ENCODE measurements around the gene PDE9A. TPM values are rescaled to one million over a fixed set of nuclear protein-coding genes. Genes with fewer than 3 reads are reported as not detected.

PDE9A gene
- total and polyA plus RNA-seq, 5 donors from 2014 or later = 1.4 to 7.3 (median 2.6) TPM

DNA sequence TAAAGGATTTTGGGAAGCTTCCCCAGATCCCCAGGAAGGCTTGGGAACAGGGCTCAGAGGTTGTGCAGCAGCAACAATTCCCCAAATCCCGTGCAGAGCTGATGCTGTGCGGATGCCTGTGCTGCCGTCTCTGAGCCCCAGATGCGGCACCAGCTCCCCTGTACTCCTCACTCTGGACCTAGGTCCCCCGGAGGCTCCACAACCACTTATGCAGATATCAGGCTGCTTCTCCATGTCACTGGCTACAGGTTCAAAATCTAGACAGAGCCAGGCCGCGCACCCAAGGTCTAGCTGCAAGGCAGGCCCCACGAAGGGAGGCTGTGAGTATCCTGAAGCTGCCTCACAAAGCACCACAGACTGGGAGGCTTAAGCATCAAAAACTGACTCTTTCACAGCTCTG is 81.6 kb downstream of the PDE9A start:
- Mint-ChIP-seq H3K4me1 (peaks cover 10 to 58% (median 34%) of the 10 kb centered on the region in 4 donors), H3K36me3 (peaks cover 24% of the 10 kb centered on the region)
- no peak for DNase-seq

DNA sequence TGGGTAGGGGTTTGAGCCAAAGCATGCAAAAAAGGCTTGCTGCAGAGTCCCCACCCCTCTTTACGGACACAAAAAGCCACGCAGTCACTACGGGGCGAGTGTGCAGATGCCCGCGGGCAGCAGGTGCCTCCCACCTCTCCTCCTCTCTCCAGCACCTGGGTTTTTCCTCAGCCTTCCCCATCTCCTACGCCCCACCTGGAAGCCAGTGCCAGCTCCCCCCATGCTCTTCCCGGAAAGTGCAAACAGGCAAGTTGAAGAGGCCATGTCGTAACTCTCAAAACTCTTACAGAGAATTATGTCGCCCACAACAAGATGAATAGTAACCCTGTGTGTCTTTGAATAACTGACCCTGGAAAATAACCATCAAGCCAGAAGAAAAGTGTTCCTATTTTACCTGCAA is 82.5 kb downstream of the PDE9A start:
- Histone ChIP-seq H3K4me3 (ENCODE audit: low read depth, low read length) (no peak overlapping the region), H3K27me3 (ENCODE audit: control insufficient read depth, insufficient read depth, low read length) (no peaks in the 10 kb centered on the region), H3K9me3 (ENCODE audit: control insufficient read depth in 2 of 2, low read length in 2 of 2) (no peaks in the 10 kb centered on the region), H3K27ac (ENCODE audit: insufficient read depth, low read length, poor library complexity, severe bottlenecking) (no peak overlapping the region), H3K36me3 (ENCODE audit: control insufficient read depth, insufficient read depth, low read length) (no peaks in the 10 kb centered on the region), H3K4me1 (ENCODE audit: control insufficient read depth, insufficient read depth, low read length, poor library complexity, severe bottlenecking) (peaks cover 43% of the 10 kb centered on the region)
- Mint-ChIP-seq H3K4me3 (peak overlapping the region in 2 of 4 donors; percentile 41 to 70), H3K9me3 (no peaks in the 10 kb centered on the region), H3K27ac (peak overlapping the region in 2 of 3 donors; percentile 86 to 100), H3K36me3 (peaks cover 28% of the 10 kb centered on the region), H3K27me3 (no peaks in the 10 kb centered on the region), H3K4me1 (peaks cover 12 to 62% (median 34%) of the 10 kb centered on the region in 4 donors)
- ATAC-seq (ENCODE audit: low read depth in 2 of 2) (no peak), DNase-seq (no peak)

More for the DNA sequence above, 81.6 kb downstream of the PDE9A start:
- H3K27me3 ChIP-seq (ENCODE audit: control insufficient read depth, insufficient read depth, low read length) = no peaks in the 10 kb centered on the region
- peak overlapping the region; percentile 21 for H3K4me3 ChIP-seq (ENCODE audit: low read depth, low read length)
- H3K9me3 Mint-ChIP-seq = no peaks in the 10 kb centered on the region
- no peak for ATAC-seq (ENCODE audit: low read depth in 2 of 2)
- no peaks in the 10 kb centered on the region for H3K27me3 Mint-ChIP-seq
- H3K36me3 ChIP-seq (ENCODE audit: control insufficient read depth, insufficient read depth, low read length) = no peaks in the 10 kb centered on the region
- H3K4me3 Mint-ChIP-seq = peak overlapping the region in 3 of 4 donors; percentile 43 to 69 (median 48)
- no peak overlapping the region for H3K27ac ChIP-seq (ENCODE audit: insufficient read depth, low read length, poor library complexity, severe bottlenecking)
- H3K27ac Mint-ChIP-seq = peak overlapping the region; percentile 86 to 98 (median 89)
- H3K9me3 ChIP-seq (ENCODE audit: control insufficient read depth in 2 of 2, low read length in 2 of 2) = no peaks in the 10 kb centered on the region
- peaks cover 43% of the 10 kb centered on the region for H3K4me1 ChIP-seq (ENCODE audit: control insufficient read depth, insufficient read depth, low read length, poor library complexity, severe bottlenecking)

DNA sequence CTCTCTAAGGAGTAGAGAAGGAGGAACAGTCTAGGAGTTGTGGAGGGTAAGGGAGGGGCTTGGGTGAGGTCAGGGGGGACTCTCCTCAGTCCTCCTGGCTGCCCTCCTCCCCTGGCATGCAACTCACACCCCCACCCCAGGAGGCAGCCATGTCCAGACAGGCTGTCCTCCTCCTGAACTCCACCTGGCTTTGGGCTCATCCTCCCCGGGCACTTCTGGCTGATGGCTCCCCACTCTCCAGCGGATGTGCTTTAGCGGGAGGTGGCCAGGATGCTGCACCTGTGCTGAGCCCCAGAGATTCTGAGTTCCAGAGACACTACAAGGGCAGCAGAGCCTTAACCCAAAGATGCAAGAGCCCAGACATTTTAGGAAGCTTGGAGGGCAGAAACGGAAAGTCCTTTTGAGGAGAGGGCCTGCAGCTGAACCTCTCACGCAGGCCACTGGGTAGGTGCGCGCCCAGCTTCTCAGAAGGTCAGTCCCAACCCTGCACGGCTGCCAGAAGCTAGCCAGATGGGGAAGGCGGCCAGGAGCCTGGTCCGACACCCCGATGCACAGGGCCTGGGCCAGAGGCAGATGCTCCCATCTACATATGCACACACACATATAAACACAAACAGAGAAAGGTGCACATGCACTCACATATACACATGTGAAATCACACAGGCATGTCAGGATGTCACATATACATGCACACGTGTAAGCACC is 83.4 kb downstream of the PDE9A start:
- Histone ChIP-seq H3K36me3 (ENCODE audit: control insufficient read depth, insufficient read depth, low read length) (no peaks in the 10 kb centered on the region), H3K4me3 (ENCODE audit: low read depth, low read length) (no peak overlapping the region), H3K27ac (ENCODE audit: insufficient read depth, low read length, poor library complexity, severe bottlenecking) (peak overlapping the region; percentile 74), H3K4me1 (ENCODE audit: control insufficient read depth, insufficient read depth, low read length, poor library complexity, severe bottlenecking) (peaks cover 43% of the 10 kb centered on the region), H3K27me3 (ENCODE audit: control insufficient read depth, insufficient read depth, low read length) (no peaks in the 10 kb centered on the region), H3K9me3 (ENCODE audit: control insufficient read depth in 2 of 2, low read length in 2 of 2) (no peaks in the 10 kb centered on the region)
- no peak for DNase-seq
- H3K27me3 Mint-ChIP-seq = no peaks in the 10 kb centered on the region
- no peak for ATAC-seq (ENCODE audit: low read depth in 2 of 2)
- peaks cover 28% of the 10 kb centered on the region for H3K36me3 Mint-ChIP-seq
- no peaks in the 10 kb centered on the region for H3K9me3 Mint-ChIP-seq
- peak overlapping the region; percentile 99 to 100 (median 100) for H3K27ac Mint-ChIP-seq
- H3K4me3 Mint-ChIP-seq = peak overlapping the region in 1 of 4 donors; percentile 86
- peaks cover 12 to 62% (median 34%) of the 10 kb centered on the region in 4 donors for H3K4me1 Mint-ChIP-seq

DNA sequence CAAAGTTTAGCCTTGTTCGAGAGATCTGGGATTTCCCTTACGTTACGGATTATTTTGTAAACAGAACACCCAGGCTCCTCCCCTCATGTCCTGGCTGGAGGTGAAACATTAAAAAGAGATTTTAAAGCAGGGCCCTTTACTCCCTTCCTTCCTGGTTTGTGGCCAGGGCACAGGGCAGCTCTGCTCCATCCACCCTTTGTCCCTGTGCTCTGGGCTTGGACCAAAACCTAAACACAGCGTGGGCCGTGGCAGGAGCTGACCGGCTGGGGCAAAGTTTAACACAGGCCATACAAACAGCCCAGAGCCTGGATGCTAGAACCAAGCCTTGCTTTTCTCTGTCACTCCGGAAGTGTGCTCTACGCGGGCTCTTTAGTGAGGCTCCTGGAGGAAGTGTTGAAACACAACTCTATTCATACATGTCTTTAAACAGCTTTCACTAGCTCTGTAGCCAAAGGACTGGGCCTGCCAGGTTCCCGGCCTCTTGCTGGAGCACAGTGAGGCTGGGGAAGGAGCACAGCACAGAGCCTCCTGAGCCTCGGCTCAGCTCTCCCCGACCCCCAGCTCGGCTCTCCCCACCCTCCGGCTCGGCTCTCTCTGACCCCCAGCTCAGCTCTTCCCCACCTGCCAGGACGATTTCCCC is 84.7 kb downstream of the PDE9A start:
- H3K36me3 Mint-ChIP-seq = peaks cover 26% of the 10 kb centered on the region
- H3K4me1 Mint-ChIP-seq = peaks cover 12 to 64% (median 35%) of the 10 kb centered on the region in 4 donors
- peak overlapping the region; percentile 82 to 91 (median 87) for H3K4me3 Mint-ChIP-seq
- H3K27ac Mint-ChIP-seq = peak overlapping the region; percentile 99 to 100 (median 100)
- peak overlapping the region; percentile 74 for H3K27ac ChIP-seq (ENCODE audit: insufficient read depth, low read length, poor library complexity, severe bottlenecking)
- H3K9me3 Mint-ChIP-seq = no peaks in the 10 kb centered on the region
- DNase-seq (peak in 2 of 3 donors; percentile 24 to 78), ATAC-seq (ENCODE audit: low read depth in 2 of 2) (peak in 1 of 2 donors; percentile 92)
- no peaks in the 10 kb centered on the region for H3K9me3 ChIP-seq (ENCODE audit: control insufficient read depth in 2 of 2, low read length in 2 of 2)
- H3K27me3 ChIP-seq (ENCODE audit: control insufficient read depth, insufficient read depth, low read length) = no peaks in the 10 kb centered on the region
- H3K4me1 ChIP-seq (ENCODE audit: control insufficient read depth, insufficient read depth, low read length, poor library complexity, severe bottlenecking) = peaks cover 43% of the 10 kb centered on the region
- no peaks in the 10 kb centered on the region for H3K36me3 ChIP-seq (ENCODE audit: control insufficient read depth, insufficient read depth, low read length)
- no peak overlapping the region for H3K4me3 ChIP-seq (ENCODE audit: low read depth, low read length)
- H3K27me3 Mint-ChIP-seq = no peaks in the 10 kb centered on the region

DNA sequence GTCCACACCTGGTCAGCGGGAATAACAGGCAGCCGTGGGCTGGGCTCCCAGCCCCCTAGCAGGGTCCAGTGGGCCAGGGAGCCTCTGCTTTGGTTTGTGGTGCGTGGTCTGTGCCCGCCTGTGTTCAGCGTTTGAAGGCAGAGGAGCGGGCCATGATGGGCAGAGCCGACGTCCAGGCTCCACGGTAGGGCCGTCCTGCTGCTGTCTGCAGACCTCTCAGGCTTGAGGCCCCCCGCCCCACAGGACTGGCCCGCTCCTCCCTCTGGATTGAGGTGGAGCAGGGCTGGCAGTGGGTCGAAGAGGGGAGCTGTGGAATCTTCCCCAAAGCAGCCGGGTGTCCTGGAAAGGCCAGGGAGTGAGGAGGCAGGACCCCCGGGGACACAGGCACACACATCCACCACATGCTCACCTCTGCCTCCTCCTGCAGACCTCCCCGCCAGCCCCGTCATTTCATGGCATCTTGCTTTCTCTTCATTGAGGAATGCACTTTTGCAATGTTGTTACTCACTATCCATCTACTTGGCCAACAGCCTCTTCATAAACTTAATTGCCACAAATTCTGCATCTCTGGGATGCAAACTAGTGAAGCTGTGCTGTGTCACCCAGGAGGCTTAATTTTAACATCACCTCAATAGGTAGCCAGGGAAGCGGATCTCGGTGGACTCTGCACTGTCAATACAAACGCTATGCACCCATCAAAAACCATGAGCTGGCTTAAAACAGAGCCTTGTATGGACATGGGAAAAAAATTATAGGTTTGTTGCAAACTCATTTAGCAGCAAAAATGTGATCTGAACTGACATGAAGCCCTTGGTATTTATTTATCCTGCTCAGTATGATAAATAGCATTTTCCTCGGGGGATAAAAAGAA is 85.9 kb downstream of the PDE9A start:
- Mint-ChIP-seq H3K36me3 (peaks cover 14% of the 10 kb centered on the region), H3K4me1 (peaks cover 9 to 53% (median 33%) of the 10 kb centered on the region in 4 donors), H3K9me3 (no peaks in the 10 kb centered on the region), H3K4me3 (peak overlapping the region in 1 of 4 donors; percentile 48), H3K27ac (peak overlapping the region; percentile 59 to 100 (median 88)), H3K27me3 (no peaks in the 10 kb centered on the region)
- no peaks in the 10 kb centered on the region for H3K9me3 ChIP-seq (ENCODE audit: control insufficient read depth in 2 of 2, low read length in 2 of 2)
- H3K36me3 ChIP-seq (ENCODE audit: control insufficient read depth, insufficient read depth, low read length) = no peaks in the 10 kb centered on the region
- H3K27me3 ChIP-seq (ENCODE audit: control insufficient read depth, insufficient read depth, low read length) = no peaks in the 10 kb centered on the region
- H3K4me3 ChIP-seq (ENCODE audit: low read depth, low read length) = no peak overlapping the region
- DNase-seq (no peak), ATAC-seq (ENCODE audit: low read depth in 2 of 2) (no peak)
- peaks cover 37% of the 10 kb centered on the region for H3K4me1 ChIP-seq (ENCODE audit: control insufficient read depth, insufficient read depth, low read length, poor library complexity, severe bottlenecking)
- H3K27ac ChIP-seq (ENCODE audit: insufficient read depth, low read length, poor library complexity, severe bottlenecking) = no peak overlapping the region

DNA sequence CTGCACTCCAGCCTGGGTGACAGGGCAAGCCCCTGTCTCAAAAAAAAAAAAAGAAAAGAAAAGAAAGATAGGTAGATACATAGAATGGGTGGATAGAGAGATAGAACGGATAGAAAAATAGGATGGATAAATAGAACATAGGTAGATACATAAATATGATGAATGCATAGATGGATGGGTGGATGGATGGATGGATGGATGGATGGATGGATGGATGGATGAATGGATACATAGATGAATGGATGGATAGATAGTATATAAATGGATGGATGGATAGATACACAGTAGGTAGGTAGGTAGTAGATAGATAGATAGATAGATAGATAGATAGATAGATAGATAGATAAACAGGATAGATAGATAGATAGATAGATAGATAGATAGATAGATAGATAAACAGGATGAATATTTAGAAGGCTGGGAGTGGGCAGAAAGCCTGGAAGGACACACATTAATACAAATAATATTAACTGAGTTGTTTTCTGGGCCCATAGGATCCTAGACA is 87.0 kb downstream of the PDE9A start:
- DNase-seq (no peak), ATAC-seq (ENCODE audit: low read depth in 2 of 2) (no peak)
- Histone ChIP-seq H3K4me3 (ENCODE audit: low read depth, low read length) (no peak overlapping the region), H3K9me3 (ENCODE audit: control insufficient read depth in 2 of 2, low read length in 2 of 2) (no peaks in the 10 kb centered on the region), H3K4me1 (ENCODE audit: control insufficient read depth, insufficient read depth, low read length, poor library complexity, severe bottlenecking) (peaks cover 27% of the 10 kb centered on the region), H3K27me3 (ENCODE audit: control insufficient read depth, insufficient read depth, low read length) (no peaks in the 10 kb centered on the region), H3K27ac (ENCODE audit: insufficient read depth, low read length, poor library complexity, severe bottlenecking) (no peak overlapping the region), H3K36me3 (ENCODE audit: control insufficient read depth, insufficient read depth, low read length) (no peaks in the 10 kb centered on the region)
- Mint-ChIP-seq H3K4me3 (peak overlapping the region in 1 of 4 donors; percentile 13), H3K9me3 (no peaks in the 10 kb centered on the region), H3K27ac (peak overlapping the region in 2 of 3 donors; percentile 76 to 85), H3K36me3 (peaks cover 14% of the 10 kb centered on the region), H3K4me1 (peaks cover 7 to 43% (median 25%) of the 10 kb centered on the region in 4 donors), H3K27me3 (no peaks in the 10 kb centered on the region)

DNA sequence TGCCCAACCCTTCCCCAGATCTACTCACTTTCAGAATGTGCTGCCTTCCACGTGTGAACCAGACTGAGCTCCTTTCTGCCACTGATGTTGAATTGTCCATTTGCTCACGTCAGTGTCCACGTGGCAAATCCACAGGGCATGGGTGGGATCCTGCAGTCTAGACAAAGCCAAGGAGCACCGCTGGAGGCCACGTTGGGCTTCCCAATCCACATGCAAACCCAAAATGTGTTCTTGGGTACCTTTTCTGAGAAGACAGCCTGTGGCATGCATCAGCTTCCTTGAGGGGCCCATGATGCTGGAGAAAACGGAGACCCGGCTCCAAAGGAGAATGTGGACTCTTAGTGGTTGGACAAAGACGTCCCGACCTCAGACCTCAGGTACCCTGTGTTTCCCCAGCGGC is 87.6 kb downstream of the PDE9A start:
- Mint-ChIP-seq H3K9me3 (no peaks in the 10 kb centered on the region), H3K36me3 (peaks cover 11% of the 10 kb centered on the region), H3K27me3 (no peaks in the 10 kb centered on the region), H3K27ac (peak overlapping the region in 1 of 3 donors; percentile 38), H3K4me1 (peaks cover 5 to 42% (median 22%) of the 10 kb centered on the region in 4 donors), H3K4me3 (peak overlapping the region in 1 of 4 donors; percentile 13)
- ATAC-seq (ENCODE audit: low read depth in 2 of 2) = no peak
- Histone ChIP-seq H3K4me3 (ENCODE audit: low read depth, low read length) (no peak overlapping the region), H3K27me3 (ENCODE audit: control insufficient read depth, insufficient read depth, low read length) (no peaks in the 10 kb centered on the region), H3K36me3 (ENCODE audit: control insufficient read depth, insufficient read depth, low read length) (no peaks in the 10 kb centered on the region), H3K4me1 (ENCODE audit: control insufficient read depth, insufficient read depth, low read length, poor library complexity, severe bottlenecking) (peaks cover 33% of the 10 kb centered on the region), H3K9me3 (ENCODE audit: control insufficient read depth in 2 of 2, low read length in 2 of 2) (no peaks in the 10 kb centered on the region), H3K27ac (ENCODE audit: insufficient read depth, low read length, poor library complexity, severe bottlenecking) (no peak overlapping the region)
- DNase-seq = no peak
